Sigmoid colon (tissue), 4 donors: ENCODE data around the gene DCTN3.

Experiments used
- CTCF ChIP-seq, 4 experiments: fragments of 450-650 bp in 3 of 4; fragments of 200-600 bp in 1 of 4; IDR thresholded peaks; one replicate each; pipeline ENCODE4 v1.5.1; 2016 to 2019; ENCODE audit warnings: antibody characterized with exemption in 4 of 4, mild to moderate bottlenecking in 3 of 4, moderate library complexity in 2 of 4
- POLR2A ChIP-seq, 2 donors: fragments of 450-650 bp; IDR thresholded peaks; one replicate each; pipeline ENCODE4 v1.6.1; 2016; ENCODE audit warnings: antibody characterized with exemption in 2 of 2, mild to moderate bottlenecking in 2 of 2, moderate library complexity in 2 of 2
- POLR2AphosphoS5 ChIP-seq, 4 donors: sonication (generic); formaldehyde crosslinking; IDR thresholded peaks; one replicate each; pipeline ENCODE4 v1.6.1; 2017; ENCODE audit warnings: antibody characterized with exemption in 4 of 4

GRCh38 chr9:34582787-34583186, 37.5 kb downstream of the DCTN3 start:
- TF ChIP-seq CTCF (IDR thresholded peaks at IDR 0.05) (no peak), POLR2A (IDR thresholded peaks at IDR 0.05) (no peak), POLR2AphosphoS5 (IDR thresholded peaks at IDR 0.05) (no peak)
